ENCODE measurements around the gene FGFBP2.

FGFBP2 gene

GRCh38 chr4:15930314-15930713, 32.7 kb downstream of the FGFBP2 start (continued):
- TF ChIP-seq ZNF354C (tag by site-specific recombination; IDR thresholded peaks at IDR 0.05; ENCODE audit: borderline replicate concordance, low read depth) (no peak), ZXDB (tag by site-specific recombination; IDR thresholded peaks at IDR 0.05) (no peak), IKZF3 (tag by site-specific recombination; IDR thresholded peaks at IDR 0.05) (no peak)

DNA sequence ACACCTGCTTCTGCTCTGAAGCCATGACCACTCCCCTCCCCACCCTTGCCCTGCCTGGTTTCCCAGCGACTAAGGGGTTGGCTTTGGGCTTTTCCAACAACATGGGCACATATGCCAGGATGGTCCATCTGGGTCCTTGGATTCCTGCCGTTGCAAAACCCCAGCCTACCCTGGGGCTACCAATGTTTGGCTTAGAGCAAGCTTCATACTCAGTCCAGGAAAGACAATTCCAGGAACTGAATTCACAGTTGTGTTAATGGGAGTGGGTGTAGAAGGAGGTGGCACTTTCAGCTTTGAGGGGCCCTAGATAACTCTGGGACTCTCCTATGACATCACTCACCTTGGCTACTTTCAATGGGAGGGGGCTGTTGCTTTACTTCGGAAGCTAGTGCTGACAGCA, 33.4 kb downstream of the FGFBP2 start:
- ChIA-PET CTCF (interaction anchor here (0.6 to 1.2 kb wide), 2 partner anchors 46 to 47 kb away, joined by 3 to 4 read pairs; no protein-coding TSS in a partner anchor), POLR2A (no interaction called here)
- TF ChIP-seq ZNF843 (tag by site-specific recombination; IDR thresholded peaks at IDR 0.05): no peak
- no peak for TF ChIP-seq ZNF610 (tag by site-specific recombination; IDR thresholded peaks at IDR 0.05; ENCODE audit: borderline replicate concordance)
- TF ChIP-seq ZNF366 (tag by site-specific recombination; conservative IDR thresholded peaks at IDR 0.05): no peak
- Histone ChIP-seq H3K27ac (ENCODE audit: extremely low read depth, low read depth, low read length) (no peak overlapping the region), H3K4me1 (ENCODE audit: control insufficient read depth, insufficient read depth, low read length) (no peaks in the 10 kb centered on the region), H3K4me3 (ENCODE audit: low read depth, low read length) (no peak overlapping the region), H3K9me3 (ENCODE audit: control insufficient read depth, insufficient read depth, low read depth, low read length) (no peaks in the 10 kb centered on the region), H3K36me3 (ENCODE audit: control insufficient read depth in 2 of 2, insufficient read depth in 1 of 2, low read length in 2 of 2) (no peaks in the 10 kb centered on the region)

DNA sequence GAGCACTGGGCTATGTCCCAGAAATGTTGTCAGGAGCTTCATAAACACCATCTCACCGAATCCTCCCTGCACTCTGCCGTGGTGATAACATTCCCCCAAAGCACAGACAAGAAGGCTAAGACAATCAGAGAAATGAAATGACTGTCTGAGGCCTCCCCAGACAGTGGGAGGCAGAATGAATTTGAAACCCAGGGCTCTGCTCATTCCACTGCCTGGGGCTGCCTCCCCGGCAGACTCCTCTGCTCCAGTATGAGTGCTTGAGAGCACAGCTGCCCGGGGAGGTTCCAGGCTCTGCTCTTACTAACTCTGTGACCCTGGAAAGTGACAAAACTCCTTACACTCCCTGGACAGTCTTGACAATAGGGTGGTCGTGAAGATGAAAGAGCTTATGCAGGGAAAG, 34.1 kb downstream of the FGFBP2 start:
- ChIA-PET POLR2A (no interaction called here), CTCF (interaction anchor here (1.2 kb wide), 1 partner anchor 46 kb away, joined by 4 read pairs; no protein-coding TSS in a partner anchor)
- TF ChIP-seq ZNF169 (tag by site-specific recombination; IDR thresholded peaks at IDR 0.05): no peak
- no peak for TF ChIP-seq ZNF394 (tag by site-specific recombination; IDR thresholded peaks at IDR 0.05; ENCODE audit: borderline replicate concordance)
- TF ChIP-seq ZBTB48 (tag by site-specific recombination; IDR thresholded peaks at IDR 0.05): no peak
- TF ChIP-seq ZNF335 (tag by site-specific recombination; conservative IDR thresholded peaks at IDR 0.05): no peak
- TF ChIP-seq, protein P1, sequence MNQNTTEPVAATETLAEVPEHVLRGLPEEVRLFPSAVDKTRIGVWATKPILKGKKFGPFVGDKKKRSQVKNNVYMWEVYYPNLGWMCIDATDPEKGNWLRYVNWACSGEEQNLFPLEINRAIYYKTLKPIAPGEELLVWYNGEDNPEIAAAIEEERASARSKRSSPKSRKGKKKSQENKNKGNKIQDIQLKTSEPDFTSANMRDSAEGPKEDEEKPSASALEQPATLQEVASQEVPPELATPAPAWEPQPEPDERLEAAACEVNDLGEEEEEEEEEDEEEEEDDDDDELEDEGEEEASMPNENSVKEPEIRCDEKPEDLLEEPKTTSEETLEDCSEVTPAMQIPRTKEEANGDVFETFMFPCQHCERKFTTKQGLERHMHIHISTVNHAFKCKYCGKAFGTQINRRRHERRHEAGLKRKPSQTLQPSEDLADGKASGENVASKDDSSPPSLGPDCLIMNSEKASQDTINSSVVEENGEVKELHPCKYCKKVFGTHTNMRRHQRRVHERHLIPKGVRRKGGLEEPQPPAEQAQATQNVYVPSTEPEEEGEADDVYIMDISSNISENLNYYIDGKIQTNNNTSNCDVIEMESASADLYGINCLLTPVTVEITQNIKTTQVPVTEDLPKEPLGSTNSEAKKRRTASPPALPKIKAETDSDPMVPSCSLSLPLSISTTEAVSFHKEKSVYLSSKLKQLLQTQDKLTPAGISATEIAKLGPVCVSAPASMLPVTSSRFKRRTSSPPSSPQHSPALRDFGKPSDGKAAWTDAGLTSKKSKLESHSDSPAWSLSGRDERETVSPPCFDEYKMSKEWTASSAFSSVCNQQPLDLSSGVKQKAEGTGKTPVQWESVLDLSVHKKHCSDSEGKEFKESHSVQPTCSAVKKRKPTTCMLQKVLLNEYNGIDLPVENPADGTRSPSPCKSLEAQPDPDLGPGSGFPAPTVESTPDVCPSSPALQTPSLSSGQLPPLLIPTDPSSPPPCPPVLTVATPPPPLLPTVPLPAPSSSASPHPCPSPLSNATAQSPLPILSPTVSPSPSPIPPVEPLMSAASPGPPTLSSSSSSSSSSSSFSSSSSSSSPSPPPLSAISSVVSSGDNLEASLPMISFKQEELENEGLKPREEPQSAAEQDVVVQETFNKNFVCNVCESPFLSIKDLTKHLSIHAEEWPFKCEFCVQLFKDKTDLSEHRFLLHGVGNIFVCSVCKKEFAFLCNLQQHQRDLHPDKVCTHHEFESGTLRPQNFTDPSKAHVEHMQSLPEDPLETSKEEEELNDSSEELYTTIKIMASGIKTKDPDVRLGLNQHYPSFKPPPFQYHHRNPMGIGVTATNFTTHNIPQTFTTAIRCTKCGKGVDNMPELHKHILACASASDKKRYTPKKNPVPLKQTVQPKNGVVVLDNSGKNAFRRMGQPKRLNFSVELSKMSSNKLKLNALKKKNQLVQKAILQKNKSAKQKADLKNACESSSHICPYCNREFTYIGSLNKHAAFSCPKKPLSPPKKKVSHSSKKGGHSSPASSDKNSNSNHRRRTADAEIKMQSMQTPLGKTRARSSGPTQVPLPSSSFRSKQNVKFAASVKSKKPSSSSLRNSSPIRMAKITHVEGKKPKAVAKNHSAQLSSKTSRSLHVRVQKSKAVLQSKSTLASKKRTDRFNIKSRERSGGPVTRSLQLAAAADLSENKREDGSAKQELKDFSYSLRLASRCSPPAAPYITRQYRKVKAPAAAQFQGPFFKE (tag by site-specific recombination; IDR thresholded peaks at IDR 0.05; ENCODE audit: borderline replicate concordance): no peak
- TF ChIP-seq ZSCAN4 (tag by site-specific recombination; IDR thresholded peaks at IDR 0.05): no peak
- TF ChIP-seq ZNF560 (tag by site-specific recombination; IDR thresholded peaks at IDR 0.05; ENCODE audit: borderline replicate concordance): no peak
- TF ChIP-seq, protein P2, sequence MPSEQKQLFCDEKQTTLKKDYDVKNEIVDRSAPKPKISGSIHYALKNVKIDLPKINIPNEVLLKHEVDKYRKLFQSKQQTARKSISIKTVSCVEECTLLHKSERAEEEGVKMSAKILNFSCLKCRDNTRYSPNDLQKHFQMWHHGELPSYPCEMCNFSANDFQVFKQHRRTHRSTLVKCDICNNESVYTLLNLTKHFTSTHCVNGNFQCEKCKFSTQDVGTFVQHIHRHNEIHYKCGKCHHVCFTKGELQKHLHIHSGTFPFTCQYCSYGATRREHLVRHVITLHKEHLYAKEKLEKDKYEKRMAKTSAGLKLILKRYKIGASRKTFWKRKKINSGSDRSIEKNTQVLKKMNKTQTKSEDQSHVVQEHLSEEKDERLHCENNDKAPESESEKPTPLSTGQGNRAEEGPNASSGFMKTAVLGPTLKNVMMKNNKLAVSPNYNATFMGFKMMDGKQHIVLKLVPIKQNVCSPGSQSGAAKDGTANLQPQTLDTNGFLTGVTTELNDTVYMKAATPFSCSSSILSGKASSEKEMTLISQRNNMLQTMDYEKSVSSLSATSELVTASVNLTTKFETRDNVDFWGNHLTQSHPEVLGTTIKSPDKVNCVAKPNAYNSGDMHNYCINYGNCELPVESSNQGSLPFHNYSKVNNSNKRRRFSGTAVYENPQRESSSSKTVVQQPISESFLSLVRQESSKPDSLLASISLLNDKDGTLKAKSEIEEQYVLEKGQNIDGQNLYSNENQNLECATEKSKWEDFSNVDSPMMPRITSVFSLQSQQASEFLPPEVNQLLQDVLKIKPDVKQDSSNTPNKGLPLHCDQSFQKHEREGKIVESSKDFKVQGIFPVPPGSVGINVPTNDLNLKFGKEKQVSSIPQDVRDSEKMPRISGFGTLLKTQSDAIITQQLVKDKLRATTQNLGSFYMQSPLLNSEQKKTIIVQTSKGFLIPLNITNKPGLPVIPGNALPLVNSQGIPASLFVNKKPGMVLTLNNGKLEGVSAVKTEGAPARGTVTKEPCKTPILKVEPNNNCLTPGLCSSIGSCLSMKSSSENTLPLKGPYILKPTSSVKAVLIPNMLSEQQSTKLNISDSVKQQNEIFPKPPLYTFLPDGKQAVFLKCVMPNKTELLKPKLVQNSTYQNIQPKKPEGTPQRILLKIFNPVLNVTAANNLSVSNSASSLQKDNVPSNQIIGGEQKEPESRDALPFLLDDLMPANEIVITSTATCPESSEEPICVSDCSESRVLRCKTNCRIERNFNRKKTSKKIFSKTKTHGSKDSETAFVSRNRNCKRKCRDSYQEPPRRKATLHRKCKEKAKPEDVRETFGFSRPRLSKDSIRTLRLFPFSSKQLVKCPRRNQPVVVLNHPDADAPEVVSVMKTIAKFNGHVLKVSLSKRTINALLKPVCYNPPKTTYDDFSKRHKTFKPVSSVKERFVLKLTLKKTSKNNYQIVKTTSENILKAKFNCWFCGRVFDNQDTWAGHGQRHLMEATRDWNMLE (tag by site-specific recombination; conservative IDR thresholded peaks at IDR 0.05; ENCODE audit: low read depth): no peak
- TF ChIP-seq ZNF157 (tag by site-specific recombination; IDR thresholded peaks at IDR 0.05): no peak
- TF ChIP-seq ZNF155 (tag by site-specific recombination; IDR thresholded peaks at IDR 0.05): no peak
- no peak for TF ChIP-seq ZNF843 (tag by site-specific recombination; IDR thresholded peaks at IDR 0.05)
- no peak for TF ChIP-seq ZNF473 (tag by site-specific recombination; IDR thresholded peaks at IDR 0.05)
- no peak for TF ChIP-seq ZNF404 (tag by site-specific recombination; IDR thresholded peaks at IDR 0.05)
- no peak overlapping the region for H3K4me3 ChIP-seq (ENCODE audit: low read depth, low read length)
- H3K9me3 ChIP-seq (ENCODE audit: control insufficient read depth, insufficient read depth, low read depth, low read length): no peaks in the 10 kb centered on the region
- no peak overlapping the region for H3K27ac ChIP-seq (ENCODE audit: extremely low read depth, low read depth, low read length)
- no peaks in the 10 kb centered on the region for H3K4me1 ChIP-seq (ENCODE audit: control insufficient read depth, insufficient read depth, low read length)
- no peaks in the 10 kb centered on the region for H3K36me3 ChIP-seq (ENCODE audit: control insufficient read depth in 2 of 2, insufficient read depth in 1 of 2, low read length in 2 of 2)
